ENCODE results near the gene SLC9A9.

GRCh38 chr3:143896486-143896885 lies 48.2 kb upstream of the SLC9A9 start:
- no peak for TF ChIP-seq CTCF (IDR thresholded peaks at IDR 0.05)
- no peak for TF ChIP-seq POLR2A (IDR thresholded peaks at IDR 0.05)

All from uterus (tissue), 2 donors.